ENCODE data around the gene SRGAP3.

The SRGAP3 gene

DNA sequence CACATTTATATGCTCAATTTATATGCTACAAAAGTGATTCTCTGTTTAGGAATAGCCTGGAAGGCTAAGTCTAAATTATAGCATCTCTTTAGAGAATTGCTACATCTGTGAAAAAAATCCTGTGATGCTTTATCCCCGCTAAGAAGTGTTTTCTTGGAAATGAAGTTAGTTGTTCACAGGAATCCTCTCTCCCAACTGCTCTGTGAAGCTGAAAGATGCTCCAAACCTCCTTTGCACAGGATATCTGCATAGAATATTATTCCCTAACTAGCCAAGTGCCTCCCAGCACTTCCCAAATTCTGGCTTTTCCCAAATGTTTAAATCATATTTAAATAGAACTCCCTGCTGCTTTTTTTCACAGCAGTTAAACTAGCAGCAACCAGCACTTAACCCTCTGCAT is 132.2 kb downstream of the SRGAP3 start:
- TF ChIP-seq, protein P1, sequence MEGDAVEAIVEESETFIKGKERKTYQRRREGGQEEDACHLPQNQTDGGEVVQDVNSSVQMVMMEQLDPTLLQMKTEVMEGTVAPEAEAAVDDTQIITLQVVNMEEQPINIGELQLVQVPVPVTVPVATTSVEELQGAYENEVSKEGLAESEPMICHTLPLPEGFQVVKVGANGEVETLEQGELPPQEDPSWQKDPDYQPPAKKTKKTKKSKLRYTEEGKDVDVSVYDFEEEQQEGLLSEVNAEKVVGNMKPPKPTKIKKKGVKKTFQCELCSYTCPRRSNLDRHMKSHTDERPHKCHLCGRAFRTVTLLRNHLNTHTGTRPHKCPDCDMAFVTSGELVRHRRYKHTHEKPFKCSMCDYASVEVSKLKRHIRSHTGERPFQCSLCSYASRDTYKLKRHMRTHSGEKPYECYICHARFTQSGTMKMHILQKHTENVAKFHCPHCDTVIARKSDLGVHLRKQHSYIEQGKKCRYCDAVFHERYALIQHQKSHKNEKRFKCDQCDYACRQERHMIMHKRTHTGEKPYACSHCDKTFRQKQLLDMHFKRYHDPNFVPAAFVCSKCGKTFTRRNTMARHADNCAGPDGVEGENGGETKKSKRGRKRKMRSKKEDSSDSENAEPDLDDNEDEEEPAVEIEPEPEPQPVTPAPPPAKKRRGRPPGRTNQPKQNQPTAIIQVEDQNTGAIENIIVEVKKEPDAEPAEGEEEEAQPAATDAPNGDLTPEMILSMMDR (conservative IDR thresholded peaks at IDR 0.05; ENCODE audit: low read depth, low read length) = no peak
- Histone ChIP-seq H3K27ac (no peak overlapping the region), H3K27me3 (ENCODE audit: insufficient read depth, low read depth) (no peaks in the 10 kb centered on the region), H3K4me3 (IDR thresholded peaks at IDR 0.05; ENCODE audit: insufficient read depth, low read depth, low read length) (no peak overlapping the region), H2AFZ (ENCODE audit: low read depth) (no peak overlapping the region), H4K20me1 (ENCODE audit: insufficient read depth) (no peaks in the 10 kb centered on the region), H3K4me2 (no peak overlapping the region), H3K9ac (no peak overlapping the region), H3K79me2 (ENCODE audit: insufficient read depth, low read depth) (no peaks in the 10 kb centered on the region), H3K4me1 (ENCODE audit: low read depth, poor library complexity, severe bottlenecking) (no peaks in the 10 kb centered on the region), H3K36me3 (ENCODE audit: insufficient read depth) (no peaks in the 10 kb centered on the region)

DNA sequence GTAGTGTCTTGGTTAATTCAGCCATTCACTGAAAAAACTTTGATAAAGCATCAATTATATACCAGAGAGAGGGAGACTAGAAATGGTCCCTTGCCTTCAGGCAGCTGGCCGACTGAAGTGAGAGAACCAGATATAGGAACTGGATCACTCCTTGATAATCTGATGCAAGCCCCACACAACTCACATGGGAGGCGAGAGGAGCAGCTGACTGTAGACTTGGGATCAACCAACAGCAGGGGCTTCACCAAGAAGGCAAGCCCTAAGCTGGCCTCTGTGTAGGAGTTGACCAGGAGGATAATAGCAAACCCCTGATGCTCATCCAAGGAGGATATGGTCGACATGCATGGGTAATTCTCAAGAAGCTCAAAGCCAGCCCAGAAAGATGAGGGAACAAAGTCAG is 133.1 kb downstream of the SRGAP3 start:
- Histone ChIP-seq H3K27ac (no peak overlapping the region), H3K79me2 (ENCODE audit: insufficient read depth, low read depth) (no peaks in the 10 kb centered on the region), H3K36me3 (ENCODE audit: insufficient read depth) (no peaks in the 10 kb centered on the region), H3K27me3 (ENCODE audit: insufficient read depth, low read depth) (no peaks in the 10 kb centered on the region), H3K9ac (no peak overlapping the region), H3K4me3 (IDR thresholded peaks at IDR 0.05; ENCODE audit: insufficient read depth, low read depth, low read length) (no peak overlapping the region), H3K4me1 (ENCODE audit: low read depth, poor library complexity, severe bottlenecking) (no peaks in the 10 kb centered on the region), H3K4me2 (no peak overlapping the region), H4K20me1 (ENCODE audit: insufficient read depth) (no peaks in the 10 kb centered on the region), H2AFZ (ENCODE audit: low read depth) (no peak overlapping the region)
- TF ChIP-seq, protein P1 (conservative IDR thresholded peaks at IDR 0.05; ENCODE audit: low read depth, low read length) = no peak

- H3K27ac ChIP-seq = no peak overlapping the region
- no peaks in the 10 kb centered on the region for H4K20me1 ChIP-seq (ENCODE audit: insufficient read depth)
- no peaks in the 10 kb centered on the region for H3K36me3 ChIP-seq (ENCODE audit: insufficient read depth)
- TF ChIP-seq, protein P1 (conservative IDR thresholded peaks at IDR 0.05; ENCODE audit: low read depth, low read length) = no peak
- H3K4me1 ChIP-seq (ENCODE audit: low read depth, poor library complexity, severe bottlenecking) = no peaks in the 10 kb centered on the region
- H3K79me2 ChIP-seq (ENCODE audit: insufficient read depth, low read depth) = no peaks in the 10 kb centered on the region
- no peak overlapping the region for H3K4me2 ChIP-seq
- no peak overlapping the region for H2AFZ ChIP-seq (ENCODE audit: low read depth)
- no peak overlapping the region for H3K9ac ChIP-seq
- no peaks in the 10 kb centered on the region for H3K27me3 ChIP-seq (ENCODE audit: insufficient read depth, low read depth)
- H3K4me3 ChIP-seq (IDR thresholded peaks at IDR 0.05; ENCODE audit: insufficient read depth, low read depth, low read length) = no peak overlapping the region
Observed at GRCh38 chr3:9115336-9115735, 134.1 kb downstream of the SRGAP3 start.

DNA sequence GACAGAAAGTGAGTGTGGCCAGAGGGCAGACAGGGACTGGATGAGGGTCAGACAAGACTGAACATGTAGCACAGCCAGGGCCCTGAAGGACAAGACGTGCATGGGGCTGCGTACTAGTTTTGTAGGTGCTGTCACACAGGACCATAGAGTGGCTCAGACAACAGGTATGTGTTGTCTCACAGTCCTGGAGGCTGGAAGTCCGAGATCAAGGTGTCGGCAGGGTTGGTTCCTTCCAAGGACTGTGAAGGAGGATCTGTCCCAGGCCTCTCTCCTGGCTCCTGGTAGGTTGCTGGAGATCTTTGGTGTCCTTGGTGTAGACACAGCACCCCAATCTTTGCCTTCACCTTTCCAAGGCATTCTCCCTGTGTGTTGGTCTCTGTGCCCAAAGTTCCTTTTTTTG is 136.4 kb downstream of the SRGAP3 start:
- no peak overlapping the region for H3K9ac ChIP-seq
- no peaks in the 10 kb centered on the region for H4K20me1 ChIP-seq (ENCODE audit: insufficient read depth)

More for the DNA sequence above, 136.4 kb downstream of the SRGAP3 start:
- no peak overlapping the region for H3K27ac ChIP-seq
- H3K4me1 ChIP-seq (ENCODE audit: low read depth, poor library complexity, severe bottlenecking) = no peaks in the 10 kb centered on the region
- H2AFZ ChIP-seq (ENCODE audit: low read depth) = no peak overlapping the region
- no peaks in the 10 kb centered on the region for H3K27me3 ChIP-seq (ENCODE audit: insufficient read depth, low read depth)
- H3K4me3 ChIP-seq (IDR thresholded peaks at IDR 0.05; ENCODE audit: insufficient read depth, low read depth, low read length) = no peak overlapping the region
- no peaks in the 10 kb centered on the region for H3K36me3 ChIP-seq (ENCODE audit: insufficient read depth)
- H3K4me2 ChIP-seq = no peak overlapping the region
- TF ChIP-seq, protein P1 (conservative IDR thresholded peaks at IDR 0.05; ENCODE audit: low read depth, low read length) = no peak
- H3K79me2 ChIP-seq (ENCODE audit: insufficient read depth, low read depth) = no peaks in the 10 kb centered on the region

Measured in KMS-11 (cell line).